ENCODE measurements around the gene TMPRSS2.

Gene TMPRSS2

GRCh38 chr21:41504030-41504429 lies 3.9 kb downstream of the TMPRSS2 start:
- H3K4me1 ChIP-seq (ENCODE audit: insufficient read depth, low read length) = peaks cover 5% of the 10 kb centered on the region; the same call in 1 of the 2 replicates
- no peak overlapping the region for H3K4me3 ChIP-seq (ENCODE audit: low read depth in 1 of 2, low read length in 2 of 2)
- peak; percentile 22 for DNase-seq
- TF ChIP-seq CTCF (IDR thresholded peaks at IDR 0.05; ENCODE audit: borderline replicate concordance, extremely low read depth, low read length, poor library complexity, severe bottlenecking) (no peak), EZH2 (IDR thresholded peaks at IDR 0.05; ENCODE audit: borderline replicate concordance, low read depth, low read length, severe bottlenecking) (no peak)
- H3K4me2 ChIP-seq (ENCODE audit: insufficient read depth, low read length) = no peak overlapping the region
- no peak overlapping the region for H3K9ac ChIP-seq (ENCODE audit: low read depth, low read length)
- no peak overlapping the region for H3K27ac ChIP-seq (ENCODE audit: low read length)
- H3K36me3 ChIP-seq (ENCODE audit: insufficient read depth, low read length) = no peaks in the 10 kb centered on the region
- H4K20me1 ChIP-seq (ENCODE audit: insufficient read depth, low read length) = no peaks in the 10 kb centered on the region
- peak; percentile 69 for ATAC-seq (ENCODE audit: insufficient read depth, low read depth)
- H3K27me3 ChIP-seq (ENCODE audit: insufficient read depth, low read length, poor library complexity) = no peaks in the 10 kb centered on the region
- no peak overlapping the region for H2AFZ ChIP-seq (ENCODE audit: low read depth, low read length)
- H3K79me2 ChIP-seq (ENCODE audit: insufficient read depth, low read length) = no peaks in the 10 kb centered on the region
- no peaks in the 10 kb centered on the region for H3K9me3 ChIP-seq (ENCODE audit: insufficient read depth, low read length, severe bottlenecking)

GRCh38 chr21:41503331-41503730 lies 4.6 kb downstream of the TMPRSS2 start:
- H3K4me1 ChIP-seq (ENCODE audit: insufficient read depth, low read length) = peaks cover 5% of the 10 kb centered on the region; the same call in 1 of the 2 replicates
- no peaks in the 10 kb centered on the region for H3K27me3 ChIP-seq (ENCODE audit: insufficient read depth, low read length, poor library complexity)
- no peak for ATAC-seq (ENCODE audit: insufficient read depth, low read depth)

GRCh38 chr21:41501919-41502318 lies 6.0 kb downstream of the TMPRSS2 start:
- Histone ChIP-seq H3K79me2 (ENCODE audit: insufficient read depth, low read length) (no peaks in the 10 kb centered on the region), H3K9ac (ENCODE audit: low read depth, low read length) (no peak overlapping the region), H3K36me3 (ENCODE audit: insufficient read depth, low read length) (no peaks in the 10 kb centered on the region), H4K20me1 (ENCODE audit: insufficient read depth, low read length) (no peaks in the 10 kb centered on the region), H3K27ac (ENCODE audit: low read length) (no peak overlapping the region), H2AFZ (ENCODE audit: low read depth, low read length) (no peak overlapping the region), H3K4me3 (ENCODE audit: low read depth in 1 of 2, low read length in 2 of 2) (no peak overlapping the region), H3K9me3 (ENCODE audit: insufficient read depth, low read length, severe bottlenecking) (no peaks in the 10 kb centered on the region), H3K4me2 (ENCODE audit: insufficient read depth, low read length) (no peak overlapping the region), H3K27me3 (ENCODE audit: insufficient read depth, low read length, poor library complexity) (no peaks in the 10 kb centered on the region), H3K4me1 (ENCODE audit: insufficient read depth, low read length) (peaks cover 5% of the 10 kb centered on the region; the same call in 1 of the 2 replicates)
- TF ChIP-seq EZH2 (IDR thresholded peaks at IDR 0.05; ENCODE audit: borderline replicate concordance, low read depth, low read length, severe bottlenecking) (no peak), CTCF (IDR thresholded peaks at IDR 0.05; ENCODE audit: borderline replicate concordance, extremely low read depth, low read length, poor library complexity, severe bottlenecking) (no peak)
- DNase-seq = no peak
- no peak for ATAC-seq (ENCODE audit: insufficient read depth, low read depth)

More at GRCh38 chr21:41503331-41503730, 4.6 kb downstream of the TMPRSS2 start:
- Histone ChIP-seq H3K79me2 (ENCODE audit: insufficient read depth, low read length) (no peaks in the 10 kb centered on the region), H3K4me2 (ENCODE audit: insufficient read depth, low read length) (no peak overlapping the region), H3K27ac (ENCODE audit: low read length) (no peak overlapping the region), H3K4me3 (ENCODE audit: low read depth in 1 of 2, low read length in 2 of 2) (no peak overlapping the region), H3K9ac (ENCODE audit: low read depth, low read length) (no peak overlapping the region), H4K20me1 (ENCODE audit: insufficient read depth, low read length) (no peaks in the 10 kb centered on the region), H3K36me3 (ENCODE audit: insufficient read depth, low read length) (no peaks in the 10 kb centered on the region), H2AFZ (ENCODE audit: low read depth, low read length) (no peak overlapping the region), H3K9me3 (ENCODE audit: insufficient read depth, low read length, severe bottlenecking) (no peaks in the 10 kb centered on the region)
- TF ChIP-seq CTCF (IDR thresholded peaks at IDR 0.05; ENCODE audit: borderline replicate concordance, extremely low read depth, low read length, poor library complexity, severe bottlenecking) (no peak), EZH2 (IDR thresholded peaks at IDR 0.05; ENCODE audit: borderline replicate concordance, low read depth, low read length, severe bottlenecking) (no peak)
- DNase-seq = no peak

Data from DND-41 (cell line).